H9 (cell line): ENCODE measurements around the gene TMCC1. TPM values are rescaled to one million over a fixed set of nuclear protein-coding genes. Genes with fewer than 3 reads are reported as not detected.

Experiments
- DNase-seq: peaks from one replicate; pipeline ENCODE4 v3.0.0-alpha.2; 2017
- H2AFZ ChIP-seq: one replicate; pipeline ENCODE4 v1.6.1; 2013; ENCODE audit warnings: mild to moderate bottlenecking, low read length, control low read depth, moderate library complexity
- H2AK5ac ChIP-seq: 2 replicates; pipeline ENCODE4 v1.6.1; 2013; ENCODE audit warnings: low read length, control low read depth, mixed read lengths; ENCODE audit not compliant: insufficient read length
- H2BK120ac ChIP-seq: one replicate; pipeline ENCODE4 v1.6.1; 2013; ENCODE audit warnings: low read depth, mild to moderate bottlenecking, low read length, control low read depth, inconsistent platforms; ENCODE audit not compliant: poor library complexity, severe bottlenecking
- H2BK12ac ChIP-seq: 2 replicates; pipeline ENCODE4 v1.6.1; 2013; ENCODE audit warnings: low read length, control low read depth, mixed read lengths, low read depth; ENCODE audit not compliant: insufficient read length
- H2BK15ac ChIP-seq: 2 replicates; pipeline ENCODE4 v1.6.1; 2013; ENCODE audit warnings: low read depth, low read length, control low read depth
- H2BK20ac ChIP-seq: one replicate; pipeline ENCODE4 v1.6.1; 2013; ENCODE audit warnings: low read depth, mild to moderate bottlenecking, low read length, control low read depth, inconsistent platforms; ENCODE audit not compliant: poor library complexity, severe bottlenecking
- H2BK5ac ChIP-seq: 2 replicates; pipeline ENCODE4 v1.6.1; 2013; ENCODE audit warnings: low read length, control low read depth, mixed read lengths; ENCODE audit not compliant: insufficient read length
- H3K14ac ChIP-seq: 2 replicates; pipeline ENCODE4 v1.6.1; 2013; ENCODE audit warnings: low read length, control low read depth; ENCODE audit not compliant: insufficient read depth
- H3K18ac ChIP-seq: 2 replicates; pipeline ENCODE4 v1.6.1; 2013; ENCODE audit warnings: low read depth, mild to moderate bottlenecking, mixed read lengths, low read length, control low read depth; ENCODE audit not compliant: insufficient read length
- H3K23ac ChIP-seq: 2 replicates; pipeline ENCODE4 v1.6.1; 2013; ENCODE audit warnings: low read length, control low read depth, mixed read lengths, low read depth; ENCODE audit not compliant: insufficient read length
- H3K23me2 ChIP-seq: 2 replicates; pipeline ENCODE4 v1.6.1; 2013; ENCODE audit warnings: low read depth, mild to moderate bottlenecking, mixed read lengths, low read length, control low read depth; ENCODE audit not compliant: insufficient read length, poor library complexity, severe bottlenecking
- H3K27ac ChIP-seq: 2 replicates; pipeline ENCODE4 v1.5.1; 2013; ENCODE audit warnings: low read length, control low read depth, mixed read lengths, low read depth; ENCODE audit not compliant: insufficient read length
- H3K27me3 ChIP-seq: 2 replicates; pipeline ENCODE4 v1.6.1; 2013; ENCODE audit warnings: low read length, control low read depth, inconsistent platforms; ENCODE audit not compliant: insufficient read depth
- H3K4ac ChIP-seq: 2 replicates; pipeline ENCODE4 v1.6.1; 2013; ENCODE audit warnings: low read depth, mild to moderate bottlenecking, control low read depth, inconsistent platforms, low read length, moderate library complexity
- H3K4me1 ChIP-seq: 2 replicates; pipeline ENCODE4 v1.6.1; 2013; ENCODE audit warnings: low read length, control low read depth, inconsistent platforms; ENCODE audit not compliant: insufficient read depth
- H3K4me2 ChIP-seq: 2 replicates; pipeline ENCODE4 v1.6.1; 2013; ENCODE audit warnings: low read length, control low read depth, mixed read lengths; ENCODE audit not compliant: insufficient read length, insufficient read depth
- H3K56ac ChIP-seq: 2 replicates; pipeline ENCODE4 v1.6.1; 2013; ENCODE audit warnings: low read depth, mild to moderate bottlenecking, mixed read lengths, low read length, control low read depth; ENCODE audit not compliant: insufficient read length
- H3K79me1 ChIP-seq: 2 replicates; pipeline ENCODE4 v1.6.1; 2013; ENCODE audit warnings: low read depth, mild to moderate bottlenecking, moderate library complexity, low read length, control low read depth, inconsistent platforms; ENCODE audit not compliant: insufficient read depth, poor library complexity, severe bottlenecking
- H3K79me2 ChIP-seq: 2 replicates; pipeline ENCODE4 v1.6.1; 2013; ENCODE audit warnings: low read length, control low read depth, inconsistent platforms; ENCODE audit not compliant: insufficient read depth
- H3K9ac ChIP-seq: 2 replicates; pipeline ENCODE4 v1.6.1; 2013; ENCODE audit warnings: low read length, control low read depth, mixed read lengths; ENCODE audit not compliant: insufficient read length; ENCODE audit errors: extremely low read depth
- H3K9me3 ChIP-seq: one replicate; pipeline ENCODE4 v1.6.1; 2013; ENCODE audit warnings: low read depth, low read length, inconsistent platforms; ENCODE audit not compliant: control insufficient read depth
- H3T11ph ChIP-seq: one replicate; pipeline ENCODE4 v1.6.1; 2013; ENCODE audit warnings: mild to moderate bottlenecking, low read length, control low read depth, inconsistent platforms
- H4K20me1 ChIP-seq: one replicate; pipeline ENCODE4 v1.6.1; 2013; ENCODE audit not compliant: control insufficient read depth, insufficient read length, insufficient read depth
- H4K5ac ChIP-seq: 2 replicates; pipeline ENCODE4 v1.6.1; 2013; ENCODE audit warnings: low read depth, mild to moderate bottlenecking, mixed read lengths, low read length, control low read depth; ENCODE audit not compliant: insufficient read length
- H4K8ac ChIP-seq: replicated peaks from 2 replicates; pipeline ENCODE4 v1.6.1; 2013; ENCODE audit warnings: low read length, control low read depth, mixed read lengths, low read depth; ENCODE audit not compliant: insufficient read length
- H4K91ac ChIP-seq: 2 replicates; pipeline ENCODE4 v1.6.1; 2013; ENCODE audit warnings: low read depth, mild to moderate bottlenecking, moderate library complexity, mixed read lengths, low read length, control low read depth; ENCODE audit not compliant: insufficient read length
- H3K27ac Mint-ChIP-seq, 3 experiments: 2 replicates in 2 of 3; 3 replicates in 1 of 3; pipeline ENCODE4 v1.8.0; 2020 to 2021; ENCODE audit warnings: mixed read lengths in 3 of 3, mild to moderate bottlenecking in 1 of 3, moderate library complexity in 1 of 3
- H3K27me3 Mint-ChIP-seq: 2 replicates; pipeline ENCODE4 v1.8.0; 2021; ENCODE audit warnings: low read depth, mild to moderate bottlenecking, moderate library complexity, mixed read lengths
- H3K36me3 Mint-ChIP-seq, 3 experiments: 2 replicates in 2 of 3; 3 replicates in 1 of 3; pipeline ENCODE4 v1.8.0; 2020 to 2021; ENCODE audit warnings: low read depth in 3 of 3, mixed read lengths in 3 of 3; ENCODE audit not compliant: insufficient read depth in 1 of 3
- H3K4me1 Mint-ChIP-seq, 2 experiments: 2 replicates each; pipeline ENCODE4 v1.8.0; 2020; ENCODE audit warnings: mixed read lengths in 2 of 2
- H3K4me3 Mint-ChIP-seq, 2 experiments: 2 replicates in 1 of 2; 3 replicates in 1 of 2; pipeline ENCODE4 v1.8.0; 2020 to 2021; ENCODE audit warnings: mild to moderate bottlenecking in 2 of 2, mixed read lengths in 2 of 2, moderate library complexity in 1 of 2
- H3K9me3 Mint-ChIP-seq, 2 experiments: 2 replicates in 1 of 2; 3 replicates in 1 of 2; pipeline ENCODE4 v1.8.0; 2020; ENCODE audit warnings: mild to moderate bottlenecking in 2 of 2, mixed read lengths in 2 of 2, moderate library complexity in 1 of 2
- CTCF ChIP-seq: fragments of 200-600 bp; sonication (generic); conservative IDR thresholded peaks from 3 replicates; pipeline ENCODE4 v1.8.0; 2021; ENCODE audit warnings: antibody characterized with exemption, mild to moderate bottlenecking
- WGBS: extraction: QIAGEN DNeasy Blood & Tissue Kit; methylation state at CpG from one replicate; pipeline ENCODE4 v1.1.7; 2013; ENCODE audit warnings: missing lambda C conversion rate, low lambda C conversion rate, mixed read lengths; ENCODE audit not compliant: insufficient read length; ENCODE audit errors: extremely low coverage; 5-methylcytosine and 5-hydroxymethylcytosine counted together
- total RNA-seq: library from RNA; stranded (reverse); gene quantifications from 2 replicates; pipeline ENCODE4 v1.2.1, GENCODE V29; 2021

TMCC1 gene
- total RNA-seq, 1 experiment from 2014 or later: 24.4 TPM

- Mint-ChIP-seq H3K27ac (peak overlapping the region; percentile 32 to 81 (median 71); a peak in 6 of 7 replicates), H3K4me1 (peaks cover 63 to 68% of the 10 kb centered on the region in 2 experiments), H3K4me3 (no peak overlapping the region), H3K27me3 (no peaks in the 10 kb centered on the region), H3K9me3 (peaks cover 11 to 12% of the 10 kb centered on the region in 2 experiments), H3K36me3 (peaks cover 10 to 14% (median 11%) of the 10 kb centered on the region in 3 experiments)
- Histone ChIP-seq H2BK5ac (no peak overlapping the region), H3K79me2 (no peaks in the 10 kb centered on the region), H4K20me1 (no peaks in the 10 kb centered on the region), H3K79me1 (no peaks in the 10 kb centered on the region), H2BK15ac (no peak overlapping the region), H4K5ac (no peak overlapping the region), H3K18ac (no peak overlapping the region), H3K9ac (no peak overlapping the region), H3K27me3 (no peaks in the 10 kb centered on the region), H2AK5ac (no peak overlapping the region), H2AFZ (no peak overlapping the region), H4K8ac (no peak overlapping the region), H3K14ac (no peak overlapping the region), H3K4ac (no peak overlapping the region), H4K91ac (no peak overlapping the region), H3K27ac (no peak overlapping the region), H3K4me1 (peaks cover 17% of the 10 kb centered on the region; the same call in 1 of the 2 replicates), H3K23me2 (no peaks in the 10 kb centered on the region), H2BK20ac (no peak overlapping the region), H2BK120ac (no peak overlapping the region), H3K4me2 (no peak overlapping the region), H2BK12ac (no peak overlapping the region), H3T11ph (no peak overlapping the region), H3K9me3 (no peaks in the 10 kb centered on the region), H3K56ac (no peak overlapping the region), H3K23ac (no peak overlapping the region)
- DNase-seq: no peak
- WGBS: no CpG with 5 or more reads among the region's 2 CpGs
- TF ChIP-seq CTCF: no peak
These were observed 202.5 kb downstream of the TMCC1 start for GRCh38 chr3:129690963-129691362.
